Prostate gland (tissue), 2 donors: ENCODE data around the gene SAP30BP. TPM values are rescaled to one million over a fixed set of nuclear protein-coding genes. Genes with fewer than 3 reads are reported as not detected.
A peak's percentile ranks its signal among the peaks of the same experiment; 100 is the strongest.

ENCODE experiments used
- DNase-seq: peaks from one replicate; pipeline ENCODE4 v3.0.0-alpha.2; 2019; ENCODE audit warnings: low spot score
- H3K27ac ChIP-seq, 2 donors: fragments of 200-600 bp; sonication (generic); 2 replicates each; pipeline ENCODE4 v1.5.1; 2017 to 2019
- H3K27me3 ChIP-seq: fragments of 200-600 bp; sonication (generic); replicated peaks from 2 replicates; pipeline ENCODE4 v1.5.1; 2019; ENCODE audit not compliant: insufficient read depth
- H3K36me3 ChIP-seq, 2 donors: fragments of 200-600 bp; sonication (generic); 1 replicate in 1 of 2; 2 replicates in 1 of 2; pipeline versions ENCODE4 v1.5.1 to v1.8.1; 2017 to 2019
- H3K4me1 ChIP-seq: fragments of 200-600 bp; sonication (generic); replicated peaks from 2 replicates; pipeline ENCODE4 v1.5.1; 2019
- H3K4me3 ChIP-seq, 2 donors: fragments of 200-600 bp; sonication (generic); 2 replicates each; pipeline ENCODE4 v1.5.1; 2017 to 2019
- H3K9me3 ChIP-seq: fragments of 200-600 bp; sonication (generic); 2 replicates; pipeline ENCODE4 v1.5.1; 2017
- POLR2A ChIP-seq: fragments of 450-650 bp; IDR thresholded peaks from one replicate; pipeline ENCODE4 v1.6.1; 2016; ENCODE audit warnings: antibody characterized with exemption, mild to moderate bottlenecking
- POLR2AphosphoS5 ChIP-seq: sonication (generic); formaldehyde crosslinking; IDR thresholded peaks from one replicate; pipeline ENCODE4 v1.6.1; 2017; ENCODE audit warnings: antibody characterized with exemption
- WGBS: methylation state at CpG from one replicate; pipeline ENCODE4 v1.1.5; 2018; 5-methylcytosine and 5-hydroxymethylcytosine counted together
- intact Hi-C: fragments of 100-400 bp; cut with DNase I; formaldehyde crosslinking; loops from one replicate; pipeline ENCODE4 v1.14.2; 2022
- total RNA-seq, 2 donors: library from RNA; depleted of rRNA; stranded (reverse); fragments of >200 nt; gene quantifications; one replicate each; pipeline ENCODE4 v1.1.0, GENCODE V29; 2016
- TF ChIP-seq, protein P1 (sequence below), 4 experiments: fragments of 200-600 bp in 2 of 4; fragments of 450-650 bp in 2 of 4; sonication (generic) in 2 of 4; IDR thresholded peaks; 1 replicate in 3 of 4; 2 replicates in 1 of 4; pipeline ENCODE4 v1.5.1; 2016 to 2019; ENCODE audit warnings: antibody characterized with exemption in 4 of 4, mild to moderate bottlenecking in 2 of 4, moderate library complexity in 2 of 4

Gene SAP30BP
- total RNA-seq, 2 donors from 2014 or later = 50.4 to 72.3 TPM

DNA sequence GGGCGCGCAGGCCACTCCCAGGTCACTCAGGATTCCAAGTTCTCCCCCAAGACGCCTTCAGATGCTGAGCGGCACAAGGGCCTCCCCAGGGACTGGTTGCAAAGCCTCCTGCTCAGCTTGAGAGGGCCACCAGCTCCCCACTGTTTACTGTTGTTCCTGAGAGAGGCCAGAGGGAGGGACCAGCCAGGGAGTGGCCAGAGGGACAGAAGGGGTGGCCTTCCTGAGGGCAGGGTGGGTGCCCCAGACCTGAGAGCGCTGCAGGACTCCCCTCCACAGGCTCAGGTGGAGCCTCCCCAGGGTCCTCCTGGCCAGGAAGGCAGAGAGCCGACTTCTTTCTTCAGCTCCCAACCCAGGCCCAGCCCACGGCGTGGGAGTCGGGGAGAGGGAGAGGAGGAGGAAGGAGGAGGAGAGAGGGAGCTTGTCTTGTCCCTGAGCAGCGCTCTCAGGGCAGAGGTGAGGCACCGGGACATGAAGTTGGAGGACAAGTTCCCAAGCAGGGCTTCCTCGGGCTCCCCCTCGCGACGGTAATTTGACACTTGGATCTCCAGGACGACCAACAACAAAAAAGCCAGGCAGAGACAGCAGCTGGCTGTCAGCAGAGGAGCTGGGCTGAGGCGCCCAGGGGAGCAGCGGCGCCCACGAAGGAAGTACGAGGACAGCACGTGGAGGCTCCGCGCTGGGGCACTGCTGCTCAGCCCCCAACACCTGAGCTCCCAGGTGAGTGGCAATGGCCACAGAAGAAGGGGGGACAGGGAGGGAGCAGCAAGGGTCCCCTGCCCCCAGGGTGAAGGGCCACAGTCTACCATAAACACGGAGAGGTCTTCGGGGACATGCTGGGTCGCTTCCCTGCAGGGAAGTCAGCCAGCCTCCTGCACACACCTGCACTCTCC lies 33.4 kb upstream of the SAP30BP start:
- 3% methylated on average over 23 of the region's 27 CpGs for WGBS
- intact Hi-C loops = loop anchor here (1.0 kb wide), 1 partner anchor 117 kb away; no protein-coding TSS in a partner anchor

DNA sequence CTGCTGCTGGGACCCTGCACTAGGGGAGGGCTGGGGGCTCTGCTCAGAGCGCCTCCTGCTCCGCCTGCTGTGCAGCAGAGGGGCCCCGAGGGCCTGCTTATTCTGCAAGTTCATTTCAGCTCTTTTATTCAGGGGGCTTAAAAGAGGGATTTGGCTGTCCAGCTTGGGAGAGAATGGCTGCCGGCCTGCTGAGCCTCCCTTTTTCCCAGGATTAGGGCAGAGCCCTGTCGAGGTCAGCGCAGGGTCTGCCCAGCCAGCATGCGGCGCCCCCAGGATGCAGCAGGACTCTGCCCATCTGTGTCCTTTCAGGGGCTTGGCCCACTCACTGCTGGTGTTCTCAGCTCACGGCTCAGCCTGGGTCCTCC lies 32.8 kb upstream of the SAP30BP start:
- 68% methylated on average over 8 of the region's 9 CpGs for WGBS
- no peak overlapping the region for H3K4me3 ChIP-seq
- H3K36me3 ChIP-seq = no peaks in the 10 kb centered on the region
- DNase-seq = no peak
- H3K27me3 ChIP-seq = no peaks in the 10 kb centered on the region
- H3K27ac ChIP-seq = peak overlapping the region; percentile 77 to 78
- peaks cover 15% of the 10 kb centered on the region for H3K4me1 ChIP-seq
- intact Hi-C loops = no loop called here
- no peaks in the 10 kb centered on the region for H3K9me3 ChIP-seq
- TF ChIP-seq POLR2A (no peak), POLR2AphosphoS5 (no peak)
- TF ChIP-seq, protein P1, sequence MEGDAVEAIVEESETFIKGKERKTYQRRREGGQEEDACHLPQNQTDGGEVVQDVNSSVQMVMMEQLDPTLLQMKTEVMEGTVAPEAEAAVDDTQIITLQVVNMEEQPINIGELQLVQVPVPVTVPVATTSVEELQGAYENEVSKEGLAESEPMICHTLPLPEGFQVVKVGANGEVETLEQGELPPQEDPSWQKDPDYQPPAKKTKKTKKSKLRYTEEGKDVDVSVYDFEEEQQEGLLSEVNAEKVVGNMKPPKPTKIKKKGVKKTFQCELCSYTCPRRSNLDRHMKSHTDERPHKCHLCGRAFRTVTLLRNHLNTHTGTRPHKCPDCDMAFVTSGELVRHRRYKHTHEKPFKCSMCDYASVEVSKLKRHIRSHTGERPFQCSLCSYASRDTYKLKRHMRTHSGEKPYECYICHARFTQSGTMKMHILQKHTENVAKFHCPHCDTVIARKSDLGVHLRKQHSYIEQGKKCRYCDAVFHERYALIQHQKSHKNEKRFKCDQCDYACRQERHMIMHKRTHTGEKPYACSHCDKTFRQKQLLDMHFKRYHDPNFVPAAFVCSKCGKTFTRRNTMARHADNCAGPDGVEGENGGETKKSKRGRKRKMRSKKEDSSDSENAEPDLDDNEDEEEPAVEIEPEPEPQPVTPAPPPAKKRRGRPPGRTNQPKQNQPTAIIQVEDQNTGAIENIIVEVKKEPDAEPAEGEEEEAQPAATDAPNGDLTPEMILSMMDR (IDR thresholded peaks at IDR 0.05) = no peak

More for the DNA sequence above, 33.4 kb upstream of the SAP30BP start:
- peak; percentile 49 for TF ChIP-seq POLR2A
- peak; percentile 86 for TF ChIP-seq POLR2AphosphoS5
- TF ChIP-seq, protein P1 (IDR thresholded peaks at IDR 0.05) = peak; percentile 29 to 82 (median 66)
- peak overlapping the region; percentile 77 to 78 for H3K27ac ChIP-seq
- H3K9me3 ChIP-seq = no peaks in the 10 kb centered on the region
- peak; percentile 94 for DNase-seq
- H3K27me3 ChIP-seq = no peaks in the 10 kb centered on the region
- H3K4me3 ChIP-seq = no peak overlapping the region
- peaks cover 15% of the 10 kb centered on the region for H3K4me1 ChIP-seq
- no peaks in the 10 kb centered on the region for H3K36me3 ChIP-seq

DNA sequence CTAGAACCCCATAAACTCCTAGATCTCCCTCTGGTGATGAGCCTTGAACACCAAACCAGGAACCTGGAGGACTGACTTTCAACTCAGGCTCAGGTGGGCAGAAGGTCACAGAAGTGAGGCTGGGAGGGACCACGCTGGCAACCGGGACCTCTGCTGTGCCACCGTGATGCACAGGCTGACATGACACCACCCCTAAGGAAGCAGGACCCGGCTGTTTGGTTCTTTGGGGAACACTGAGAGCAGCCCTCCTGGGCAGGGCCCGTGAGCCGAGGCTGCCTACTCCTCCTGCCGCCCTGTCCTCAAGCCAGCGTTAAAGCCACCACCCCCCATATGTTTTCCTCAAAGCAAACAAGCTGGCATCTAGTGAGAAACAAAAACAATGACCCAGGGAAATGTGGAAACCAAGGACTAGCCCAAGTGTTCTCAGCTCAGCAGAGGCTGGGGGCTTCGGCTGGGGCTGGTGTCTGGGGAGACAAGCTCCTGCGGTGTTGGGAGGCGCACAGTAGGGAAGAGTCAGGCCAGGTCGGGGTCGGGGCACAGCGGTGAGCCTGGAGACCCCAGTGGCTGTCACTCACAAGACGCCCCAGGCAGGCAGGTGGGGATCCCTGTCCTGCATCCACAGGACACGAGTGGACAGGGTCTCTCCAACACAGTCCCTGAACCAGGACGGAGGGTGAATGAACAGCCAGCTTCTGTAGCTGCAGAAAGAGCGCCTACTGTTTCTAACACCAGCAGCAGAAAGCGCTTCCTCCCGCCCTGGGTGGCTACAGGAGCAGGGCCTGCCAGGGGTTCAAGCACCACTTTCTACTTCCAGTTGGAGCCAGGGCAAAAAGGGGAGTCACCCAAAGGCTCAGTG lies 32.2 kb upstream of the SAP30BP start:
- Histone ChIP-seq H3K9me3 (no peaks in the 10 kb centered on the region), H3K36me3 (no peaks in the 10 kb centered on the region), H3K27me3 (no peaks in the 10 kb centered on the region), H3K4me1 (peaks cover 15% of the 10 kb centered on the region), H3K27ac (peak overlapping the region in 1 of 2 donors; percentile 77), H3K4me3 (no peak overlapping the region)
- no peak for DNase-seq
- intact Hi-C loops = no loop called here
- 81% methylated on average over 20 of the region's 20 CpGs for WGBS
- TF ChIP-seq POLR2A = no peak
- TF ChIP-seq, protein P1 (IDR thresholded peaks at IDR 0.05) = no peak

DNA sequence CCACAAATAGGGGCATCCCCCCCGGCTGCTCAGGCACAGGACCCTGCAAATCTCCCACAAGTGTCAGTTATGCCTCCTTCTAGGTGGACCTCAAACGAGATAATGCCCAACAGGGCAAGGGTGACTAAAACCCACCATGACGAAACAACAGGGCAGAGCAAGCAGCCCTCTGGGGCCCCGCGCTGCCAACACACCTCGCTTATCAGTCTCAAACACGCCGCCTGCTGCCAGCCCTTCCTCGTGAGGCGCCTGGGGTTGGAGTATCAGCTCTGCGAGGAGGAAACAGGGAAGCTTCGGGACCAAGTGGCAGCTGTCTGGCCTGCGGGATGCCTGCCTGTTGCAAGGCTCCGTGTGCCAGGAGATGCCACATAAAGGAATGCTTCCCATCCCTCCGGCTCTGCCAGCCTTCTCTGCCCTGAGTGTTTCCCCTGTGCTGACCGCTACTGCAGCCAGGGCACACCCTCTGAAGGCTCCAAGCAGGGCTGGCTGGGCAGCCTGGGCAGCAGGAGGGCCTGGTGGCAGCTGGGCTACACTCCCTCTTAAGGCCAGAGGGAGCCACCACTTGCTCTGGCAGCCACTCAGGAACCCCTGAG lies 31.4 kb upstream of the SAP30BP start:
- H3K9me3 ChIP-seq = no peaks in the 10 kb centered on the region
- TF ChIP-seq POLR2AphosphoS5 (no peak), POLR2A (no peak)
- TF ChIP-seq, protein P1 (IDR thresholded peaks at IDR 0.05) = no peak
- H3K4me1 ChIP-seq = peaks cover 22% of the 10 kb centered on the region
- no peaks in the 10 kb centered on the region for H3K27me3 ChIP-seq
- 81% methylated on average over 16 of the region's 16 CpGs for WGBS
- no peak overlapping the region for H3K4me3 ChIP-seq
- no peak overlapping the region for H3K27ac ChIP-seq
- intact Hi-C loops = no loop called here
- H3K36me3 ChIP-seq = no peaks in the 10 kb centered on the region
- no peak for DNase-seq
